SKM-1 treated with dmso at 0.1 percent for 144 hours (cell line): Measurements from ENCODE around the gene KCNK16.
A peak's percentile ranks its signal among the peaks of the same experiment; 100 is the strongest.
"Not testable (repeated sequence)": the region's sequence is repeated elsewhere in the genome, so short reads cannot be mapped to it uniquely, and the experiment has no call there.

Experiments used
- DNase-seq: peaks from one replicate; lab custom pipeline; 2025; ENCODE audit not compliant: unreplicated experiment; lab: John Stamatoyannopoulos, UW

The KCNK16 gene

DNA sequence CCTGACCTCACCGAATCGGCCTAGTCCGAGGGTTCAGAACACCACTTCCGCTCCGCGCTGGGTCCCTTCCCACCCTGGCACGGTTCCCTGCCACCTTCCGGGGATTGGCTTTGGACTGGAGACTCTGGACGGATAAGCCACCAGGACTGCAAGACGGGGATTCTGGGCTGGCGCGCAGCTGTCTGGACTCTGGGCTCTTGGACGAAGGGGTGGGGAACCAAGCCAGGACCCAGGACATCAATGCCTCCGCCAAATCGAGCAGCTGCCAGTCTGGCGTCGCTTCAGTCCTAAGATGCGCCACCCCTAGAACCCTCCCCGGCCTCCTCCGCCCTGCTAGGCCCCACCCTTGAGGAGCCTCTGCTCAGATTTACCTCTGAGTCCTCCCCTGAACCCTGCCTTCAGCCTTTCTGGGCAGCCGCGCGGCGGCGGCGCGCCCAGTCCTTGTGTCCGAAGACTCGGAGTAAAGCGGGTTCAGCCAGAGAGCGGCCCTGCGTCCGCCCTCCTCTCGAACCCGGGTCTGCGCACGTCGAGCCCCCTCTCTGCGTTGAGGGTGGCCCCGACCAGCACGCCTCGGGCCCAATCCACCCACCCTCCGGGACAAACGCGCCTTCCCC, 9.5 kb downstream of the KCNK16 start:
- DNase-seq = no peak

DNA sequence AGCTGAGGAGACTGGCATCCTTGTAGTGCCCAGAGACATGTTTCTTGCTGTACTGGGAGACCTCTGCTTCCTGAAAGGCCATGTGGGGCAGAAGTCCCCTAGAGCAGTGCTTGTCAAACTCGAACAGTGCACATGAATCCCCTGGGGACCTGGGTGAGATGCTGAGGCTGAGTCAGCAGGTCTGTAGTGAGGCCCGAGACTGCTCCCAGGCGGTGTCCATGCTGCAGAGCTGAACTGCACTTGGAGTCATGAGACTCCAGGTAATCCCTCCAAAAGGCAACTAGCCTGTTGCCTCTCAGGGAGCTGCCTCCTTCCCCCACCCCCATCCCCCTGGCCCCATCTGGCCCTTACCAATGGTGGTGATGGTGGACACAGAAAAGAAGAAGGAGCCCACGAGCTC, 12.0 kb downstream of the KCNK16 start:
- DNase-seq = no peak

DNA sequence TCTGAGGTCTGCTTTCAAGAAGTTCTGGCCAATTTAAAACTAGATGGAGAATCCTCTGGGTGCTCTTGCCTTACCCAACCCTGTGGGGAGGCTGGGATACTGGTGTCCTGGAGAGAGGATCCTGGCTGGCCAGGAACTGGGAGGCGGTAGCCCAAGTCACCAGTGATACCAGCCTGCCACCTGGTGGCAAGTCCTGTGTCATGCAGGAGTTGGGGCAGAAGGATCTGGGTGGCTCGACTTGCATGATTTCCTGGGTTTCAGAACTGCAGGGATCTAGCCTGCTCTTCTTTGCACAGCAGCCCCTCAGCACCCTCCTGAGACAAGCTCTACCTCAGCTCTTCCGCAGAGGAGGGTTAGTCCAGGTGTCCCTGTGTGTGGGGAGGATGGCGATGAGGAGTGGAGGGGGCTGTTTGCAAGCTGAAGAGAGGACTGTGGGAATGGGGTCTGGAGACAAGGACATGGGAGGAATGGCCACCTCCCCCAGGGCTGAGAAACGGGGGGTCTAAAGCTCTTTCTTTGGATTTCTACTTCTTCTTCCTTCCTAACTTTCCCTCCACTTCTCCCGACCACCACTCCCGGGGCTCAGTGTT, 12.5 kb downstream of the KCNK16 start:
- DNase-seq = peak; percentile 41

DNA sequence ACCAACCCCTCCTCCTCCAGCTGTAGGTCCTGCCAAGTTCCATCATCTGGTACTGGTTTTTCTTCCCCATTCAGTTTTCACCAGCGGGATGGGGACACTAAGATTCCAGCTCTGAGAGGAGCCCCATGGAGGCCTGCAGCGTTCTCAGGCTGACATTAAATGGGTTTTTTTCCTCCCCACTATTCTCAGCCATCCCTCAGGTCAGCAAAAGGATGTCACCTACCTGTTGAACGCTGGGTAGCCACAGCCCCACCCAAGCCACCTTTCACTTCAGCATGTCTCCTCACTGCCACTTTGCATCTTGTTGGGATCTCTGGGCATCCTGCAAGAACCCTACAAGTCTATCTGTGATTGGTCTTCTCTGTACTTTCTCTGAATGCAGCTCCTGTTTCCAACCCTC, 15.0 kb downstream of the KCNK16 start:
- DNase-seq = no peak

DNA sequence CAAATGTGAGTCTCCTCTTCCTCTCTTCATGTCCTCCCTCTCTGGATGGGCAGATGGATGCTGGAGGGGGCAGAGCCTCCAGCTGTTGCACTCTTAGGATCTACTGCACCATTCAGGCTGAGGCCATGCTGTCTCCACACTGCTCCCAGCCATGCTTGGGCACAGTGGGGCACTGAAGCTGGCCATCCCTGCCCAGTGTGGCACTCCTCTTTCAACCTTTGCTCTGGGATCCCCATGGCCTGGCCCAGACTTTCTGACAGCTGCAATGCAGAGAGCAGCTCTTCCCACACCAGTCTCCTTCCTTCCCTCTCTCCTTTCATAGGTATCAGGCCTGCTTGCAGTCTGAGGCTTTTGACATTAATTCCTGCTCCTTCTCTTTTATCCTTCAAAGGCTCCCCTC, 17.6 kb downstream of the KCNK16 start:
- DNase-seq = no peak

DNA sequence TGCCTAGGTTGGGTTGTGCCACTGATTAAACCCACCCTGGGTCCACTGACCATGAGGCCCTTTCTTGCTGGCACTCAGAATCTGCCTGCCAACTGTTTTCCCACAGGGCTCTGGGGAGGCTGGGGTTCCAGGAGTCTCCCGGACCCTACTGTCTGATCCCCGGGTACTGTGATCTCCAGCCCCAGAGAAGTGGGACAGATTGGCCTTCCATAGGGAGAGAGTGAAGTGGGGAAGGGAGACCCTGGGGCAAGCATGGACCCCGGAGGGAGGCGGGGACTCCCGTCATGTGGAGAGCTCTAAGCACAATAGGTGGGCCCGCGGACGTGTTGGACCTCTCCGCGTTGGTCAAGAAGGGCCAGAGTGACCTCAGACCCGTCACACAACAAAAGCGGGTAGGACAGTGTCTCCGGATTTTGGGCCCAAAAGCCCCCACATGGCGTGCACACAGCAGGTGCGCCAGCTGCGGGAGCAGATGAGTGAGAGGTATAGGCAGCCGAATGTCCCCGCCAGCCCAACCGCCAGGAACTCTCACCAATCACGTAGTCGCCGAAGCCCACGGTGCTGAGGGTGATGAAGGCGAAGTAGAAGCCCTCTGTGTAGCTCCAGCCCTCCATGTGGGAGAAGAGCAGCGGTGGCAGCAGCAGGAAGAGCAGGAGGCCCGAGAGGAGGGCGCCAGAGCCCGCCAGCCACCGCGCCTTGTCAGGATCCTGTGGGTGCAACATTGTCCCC, 18.9 kb downstream of the KCNK16 start:
- no peak for DNase-seq

DNA sequence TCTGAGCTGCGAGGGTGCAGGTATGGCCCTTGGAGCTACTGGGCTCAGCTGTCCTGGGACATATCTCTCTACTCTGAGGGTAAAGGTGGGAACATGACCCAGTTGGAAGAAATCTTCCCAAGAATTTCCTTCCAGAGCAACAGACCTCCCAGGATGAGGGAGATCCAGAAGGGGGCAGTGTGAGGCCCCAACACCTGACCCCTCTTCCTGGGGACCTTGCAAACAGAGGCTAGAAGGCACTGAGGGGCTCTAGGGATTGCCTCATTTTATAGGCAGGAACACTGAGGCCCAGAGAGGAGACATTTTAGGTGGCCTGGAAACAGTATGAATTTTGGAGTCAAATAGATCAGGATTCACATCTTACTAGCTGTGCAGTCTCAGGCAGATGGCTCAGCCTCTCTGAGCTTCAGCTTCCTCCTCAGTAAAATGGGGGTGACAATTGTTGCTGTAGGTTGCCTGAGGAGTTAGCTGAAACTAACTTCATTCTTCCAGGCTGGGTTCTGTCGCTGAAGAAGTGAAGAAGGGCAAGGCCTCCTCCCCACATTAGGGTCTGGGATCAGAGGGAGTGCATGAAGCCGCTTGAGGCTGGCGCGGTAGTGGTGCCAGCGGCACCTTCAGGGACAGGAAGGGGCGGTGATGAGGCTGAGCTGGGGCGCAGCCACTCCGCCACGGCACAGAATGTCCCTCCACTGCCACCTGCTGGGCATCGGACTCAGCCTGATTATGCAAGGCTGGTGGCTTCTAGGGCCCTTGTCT, 19.7 kb downstream of the KCNK16 start:
- peak; percentile 61 for DNase-seq

DNA sequence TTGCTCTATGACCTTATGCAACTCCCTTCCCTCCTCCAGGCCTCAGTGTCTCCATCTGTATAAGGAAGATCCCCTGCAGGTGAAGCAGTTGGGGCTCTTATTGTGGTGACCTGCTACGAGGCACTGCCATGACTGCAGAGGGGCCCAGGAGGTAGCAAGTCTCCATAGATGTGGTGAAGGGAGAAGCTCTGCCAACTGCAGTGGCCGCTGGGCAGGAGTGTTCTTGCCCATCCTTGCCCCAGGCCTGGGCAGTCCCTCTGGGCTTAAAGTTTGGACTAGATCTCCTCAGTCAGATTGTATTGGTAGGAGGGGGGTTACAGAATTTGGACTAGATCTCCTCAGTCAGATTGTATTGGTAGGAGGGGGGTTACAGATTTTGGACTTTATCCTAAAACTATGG, 20.5 kb downstream of the KCNK16 start:
- DNase-seq = no peak

DNA sequence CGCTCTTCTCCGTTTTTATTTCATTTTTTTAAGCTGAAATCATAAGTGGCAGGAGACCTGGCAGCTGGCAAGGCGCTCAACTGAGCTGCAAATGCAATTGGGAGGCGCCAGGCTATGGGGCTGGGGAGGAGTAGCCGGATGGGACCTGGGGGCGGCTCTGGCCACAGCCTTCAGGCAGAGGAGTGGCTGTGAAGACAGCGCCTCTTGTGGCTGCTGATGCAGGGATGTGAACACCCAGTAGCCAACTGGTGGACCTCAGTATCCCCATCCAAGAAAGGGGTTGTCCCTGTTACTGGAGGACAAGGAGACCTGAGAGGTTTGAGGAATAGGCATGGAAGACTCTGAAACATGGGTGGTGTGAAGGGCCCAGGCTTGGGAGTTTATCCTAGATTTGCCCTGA, 20.9 kb downstream of the KCNK16 start:
- no peak for DNase-seq

DNA sequence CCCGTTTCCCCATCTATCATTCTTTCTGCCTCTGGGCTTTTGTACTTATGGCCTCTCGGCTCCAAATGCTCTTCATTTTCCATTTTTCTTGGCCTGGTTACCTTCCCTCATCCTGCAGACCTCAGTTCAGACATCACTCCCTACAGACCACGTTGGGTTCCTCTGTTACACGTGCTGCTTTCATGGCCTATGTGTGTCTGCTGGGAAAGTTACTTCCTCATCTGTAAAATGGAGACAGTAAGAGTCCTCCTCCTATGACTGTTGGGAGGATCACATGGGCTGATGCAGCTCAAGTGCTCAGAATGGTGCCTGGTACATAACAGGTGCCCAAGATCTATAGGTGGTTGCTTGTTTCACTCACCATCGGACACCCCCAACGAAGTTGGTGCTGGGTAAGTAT, 21.8 kb downstream of the KCNK16 start:
- no peak for DNase-seq

DNA sequence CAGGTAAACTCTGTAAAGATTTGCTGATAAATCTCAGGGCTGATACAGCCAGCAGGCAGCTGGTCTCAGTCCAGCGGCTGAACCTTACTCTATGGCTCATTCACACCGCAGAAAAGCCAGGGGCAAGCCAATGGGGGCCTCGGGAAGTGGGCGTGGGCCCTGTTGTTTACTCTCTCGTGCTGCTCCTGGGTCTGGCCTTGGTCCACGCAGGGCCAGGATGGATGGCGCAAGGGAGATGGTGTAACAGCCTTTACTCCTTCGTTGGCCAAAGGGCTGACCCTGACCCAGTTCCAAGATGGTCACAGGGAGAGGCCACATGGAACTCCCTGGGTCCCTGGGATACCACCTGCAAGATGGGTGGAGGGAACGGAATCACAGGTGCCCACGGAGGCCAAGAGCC, 24.4 kb downstream of the KCNK16 start:
- DNase-seq = no peak

DNA sequence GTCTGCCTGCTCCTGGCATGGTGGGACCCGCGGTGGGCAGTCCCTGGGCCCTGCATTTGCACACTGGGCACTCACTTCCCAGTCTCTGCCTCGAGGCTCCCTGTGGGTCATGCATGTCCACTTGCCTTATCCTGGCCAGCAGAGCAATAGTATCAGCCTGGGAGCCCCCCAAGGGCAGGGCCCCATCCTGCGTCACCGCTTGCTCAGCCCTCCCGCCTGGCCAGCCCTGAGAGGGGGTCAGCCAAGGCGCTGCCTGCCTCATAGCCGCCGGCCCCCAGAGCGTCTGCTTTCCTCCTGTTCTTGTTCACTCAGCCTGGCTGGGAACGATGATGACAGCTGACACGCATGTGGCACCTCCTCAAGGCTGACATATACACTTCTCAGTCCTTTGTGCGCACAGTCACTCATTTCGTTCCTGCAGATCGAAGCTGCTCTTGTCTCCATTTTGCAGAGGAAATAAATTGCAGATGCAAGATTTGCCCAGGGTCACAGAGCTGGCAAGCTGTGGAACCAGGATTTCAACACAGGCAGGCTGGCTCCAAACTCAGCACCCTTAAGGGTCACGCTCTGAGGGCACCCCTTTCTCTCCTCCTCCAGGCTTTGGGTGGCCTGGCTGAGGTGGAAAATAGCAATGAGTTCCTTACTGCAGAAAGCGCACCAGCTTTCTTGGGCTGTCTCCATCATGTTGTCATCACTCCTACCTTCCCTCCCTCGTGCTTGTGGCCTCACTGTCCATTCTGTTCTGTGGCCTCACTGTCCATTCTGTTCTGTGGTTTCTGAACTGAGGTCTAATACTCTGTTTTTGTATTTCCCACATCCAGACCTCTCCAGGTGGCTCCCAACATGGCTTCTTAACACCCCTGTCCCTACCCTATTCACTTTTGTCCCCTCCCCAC, 25.5 kb downstream of the KCNK16 start:
- no peak for DNase-seq

DNA sequence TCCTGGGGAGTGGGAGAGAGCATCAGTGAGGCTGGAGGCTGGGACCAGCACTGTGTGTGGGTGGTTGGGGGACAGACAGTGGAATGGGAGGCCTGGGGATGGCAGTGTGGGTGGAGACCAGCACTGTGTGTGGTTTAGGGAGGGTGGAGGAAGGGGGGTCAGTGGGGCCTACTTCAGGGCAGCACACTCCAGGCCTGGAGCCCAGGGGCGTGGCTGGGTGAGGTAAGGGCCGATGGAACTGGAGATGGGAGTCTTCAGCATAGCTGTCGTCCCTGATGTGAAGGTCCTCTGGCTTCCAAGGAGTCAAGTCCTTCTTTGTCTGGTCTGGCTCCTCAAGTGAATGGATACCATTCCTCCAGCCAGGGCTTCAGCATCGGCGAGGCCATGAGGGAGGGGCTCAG, 26.9 kb downstream of the KCNK16 start:
- no peak for DNase-seq

DNA sequence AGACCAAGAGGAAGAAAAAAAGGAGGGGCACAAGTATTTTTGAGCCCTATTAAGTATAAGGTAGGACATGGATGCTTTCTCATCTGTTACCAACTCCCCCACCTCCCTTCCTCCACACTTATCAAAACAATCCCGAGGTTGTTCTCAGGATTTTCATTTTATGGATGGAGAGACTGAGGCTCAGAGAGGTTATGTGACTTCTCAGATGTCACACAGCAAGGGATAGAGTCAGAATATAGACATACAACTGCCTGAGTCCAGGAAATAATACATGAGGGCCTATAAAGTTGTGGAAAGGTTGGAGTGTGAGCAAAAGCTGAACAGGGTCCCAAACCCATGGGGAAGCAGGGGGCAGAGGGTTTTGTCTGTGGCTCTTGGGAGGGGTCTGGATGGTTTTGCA, 27.6 kb downstream of the KCNK16 start:
- DNase-seq = no peak

DNA sequence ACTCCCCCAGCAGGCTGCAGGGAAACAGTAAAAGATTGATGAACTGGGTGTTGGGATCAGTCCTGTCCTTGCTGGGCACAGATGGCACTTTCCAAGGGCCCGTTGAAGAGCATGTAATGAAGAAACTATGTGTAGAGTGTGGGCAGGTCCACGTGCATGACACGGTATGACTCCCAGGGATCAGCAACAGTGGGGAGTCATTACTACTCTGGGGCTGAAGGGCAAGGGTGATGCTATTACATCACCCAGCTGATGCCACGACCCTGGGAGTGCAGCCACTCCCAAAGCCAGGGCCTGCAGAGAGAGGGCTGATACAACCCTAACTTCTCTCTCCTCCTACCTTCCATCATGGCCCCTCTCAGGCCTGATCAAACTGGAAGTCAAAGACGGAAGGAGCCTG, 28.4 kb downstream of the KCNK16 start:
- no peak for DNase-seq

DNA sequence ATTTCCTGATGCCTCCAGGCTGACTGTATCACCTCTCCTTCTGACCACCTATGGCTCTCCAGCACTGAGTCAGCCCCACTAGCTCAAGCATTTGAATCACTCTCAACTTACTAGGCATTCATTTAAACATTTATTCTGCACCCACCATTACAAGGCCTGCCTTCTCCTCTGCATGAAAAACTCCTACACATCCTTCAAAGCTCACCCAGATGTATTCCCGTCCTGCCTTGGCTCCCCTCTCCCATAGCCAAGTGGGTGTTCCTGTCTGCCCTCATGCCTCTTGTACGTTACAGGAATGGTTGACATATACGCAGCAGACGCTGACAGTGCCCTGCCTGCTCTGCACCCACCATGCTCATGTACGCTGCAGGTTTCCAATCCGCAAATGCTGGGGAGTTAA, 29.9 kb downstream of the KCNK16 start:
- no peak for DNase-seq

DNA sequence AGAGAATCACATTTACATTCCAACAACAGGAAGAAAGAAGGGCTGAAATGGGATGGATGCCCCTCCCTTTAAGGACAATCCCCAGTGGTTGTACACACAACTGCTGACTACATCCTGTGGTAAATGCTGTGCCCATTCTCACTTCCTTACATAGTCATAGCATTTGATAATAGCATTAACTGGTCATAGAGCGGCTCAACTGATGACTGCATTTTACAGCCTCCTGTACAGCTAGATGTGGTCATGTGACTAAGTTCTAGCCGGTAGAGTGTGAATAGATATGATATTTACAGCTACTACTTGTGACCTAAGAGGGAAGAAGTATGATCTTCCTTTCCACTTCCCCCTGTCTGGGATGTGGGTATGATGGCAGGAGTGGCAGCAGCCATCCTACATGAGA, 33.0 kb downstream of the KCNK16 start:
- no peak for DNase-seq

DNA sequence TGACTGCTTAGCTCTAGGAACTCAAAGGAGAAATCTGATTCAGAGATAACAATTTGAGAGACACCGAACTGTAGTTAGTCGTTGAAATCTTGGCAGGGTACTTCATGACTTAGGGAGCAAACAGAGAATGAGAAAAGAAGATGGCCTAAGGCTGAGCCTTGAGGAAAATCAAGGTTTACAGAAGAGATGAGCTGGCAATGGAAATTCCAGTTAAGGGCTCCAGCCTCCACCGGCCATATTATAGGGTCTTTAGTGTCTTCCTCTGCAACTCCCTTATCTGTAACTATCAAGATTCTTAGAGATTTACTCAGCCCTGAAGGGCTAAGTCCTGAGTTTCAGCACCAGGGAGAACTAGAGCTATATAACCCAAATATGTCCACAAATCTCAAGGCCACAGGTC, 34.9 kb downstream of the KCNK16 start:
- no peak for DNase-seq

DNA sequence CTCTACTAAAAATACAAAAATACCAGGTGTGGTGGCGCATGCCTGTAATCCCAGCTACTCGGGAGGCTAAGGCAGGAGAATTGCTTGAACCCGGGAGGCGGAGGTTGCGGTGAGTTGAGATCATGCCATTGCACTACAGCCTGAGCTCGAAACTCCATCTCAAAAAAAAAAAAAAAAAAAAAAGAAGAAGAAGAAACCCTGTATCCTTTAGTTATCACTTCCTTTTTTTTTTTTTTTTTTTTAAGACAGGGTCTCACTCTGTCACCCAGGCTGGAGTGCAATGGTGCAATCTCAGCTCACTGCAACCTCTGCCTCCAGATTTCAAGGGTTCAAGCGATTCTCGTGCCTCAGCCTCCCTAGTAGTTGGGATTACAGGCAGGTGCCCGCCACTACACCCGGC, 35.9 kb downstream of the KCNK16 start:
- DNase-seq = not testable (repeated sequence)

DNA sequence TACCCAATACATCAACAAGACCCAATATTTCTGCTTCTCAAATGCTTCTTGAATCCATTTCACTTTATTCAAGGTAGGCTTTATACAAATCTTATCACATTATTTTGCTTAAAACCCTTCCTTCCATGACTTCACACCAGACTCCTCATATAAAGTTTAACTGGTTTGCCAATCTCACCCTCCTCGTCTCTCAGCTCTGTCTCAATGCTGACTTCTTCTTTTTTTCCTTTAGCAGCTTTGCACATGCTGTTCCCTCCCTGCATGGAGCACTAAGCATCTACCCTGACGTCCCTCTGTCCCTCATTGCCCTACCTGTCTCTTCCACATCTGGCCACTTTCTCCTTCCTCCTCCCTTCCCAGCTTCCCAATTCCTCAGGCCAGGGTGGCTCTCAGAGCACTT, 39.7 kb downstream of the KCNK16 start:
- DNase-seq = no peak
